MCF 10A (cell line): ENCODE measurements around the gene MERTK. TPM values are rescaled to one million over a fixed set of nuclear protein-coding genes. Genes with fewer than 3 reads are reported as not detected.

Source experiments
- BruUV-seq: library from RNA; stranded (reverse); fragments of 400-500 nt; replicated peaks from 2 replicates; lab custom pipeline; 2021; lab: Mats Ljungman, UMichigan
- CTCF ChIA-PET: fragments of 300-600 bp; sonication (Branson Sonifier 250); formaldehyde crosslinking; extraction: SDS; loops from one replicate; lab custom pipeline; 2021; ENCODE audit warnings: antibody characterized with exemption, inconsistent platforms; lab: Yijun Ruan, JAX
- POLR2A ChIA-PET: fragments of 300-600, 350-650 bp; sonication (Branson Sonifier 250); formaldehyde crosslinking; extraction: SDS; loops from one replicate; lab custom pipeline; 2020; ENCODE audit warnings: antibody characterized with exemption, inconsistent platforms; lab: Yijun Ruan, JAX
- DNase-seq: peaks from one replicate; pipeline ENCODE4 v3.0.0-alpha.2; 2018; ENCODE audit not compliant: unreplicated experiment
- H3K27ac Mint-ChIP-seq: one replicate; pipeline ENCODE4 v1.8.0; 2022; ENCODE audit warnings: mild to moderate bottlenecking, low read depth, mixed read lengths; ENCODE audit not compliant: unreplicated experiment
- H3K27me3 Mint-ChIP-seq: one replicate; pipeline ENCODE4 v1.8.0; 2022; ENCODE audit warnings: mixed read lengths; ENCODE audit not compliant: insufficient read depth, unreplicated experiment
- H3K36me3 Mint-ChIP-seq: one replicate; pipeline ENCODE4 v1.8.0; 2022; ENCODE audit warnings: mild to moderate bottlenecking, moderate library complexity, mixed read lengths; ENCODE audit not compliant: insufficient read depth, unreplicated experiment
- H3K4me1 Mint-ChIP-seq: one replicate; pipeline ENCODE4 v1.8.0; 2022; ENCODE audit warnings: mixed read lengths; ENCODE audit not compliant: insufficient read depth, unreplicated experiment
- H3K4me3 Mint-ChIP-seq: one replicate; pipeline ENCODE4 v1.8.0; 2022; ENCODE audit warnings: mild to moderate bottlenecking, moderate library complexity, mixed read lengths; ENCODE audit not compliant: unreplicated experiment
- H3K9me3 Mint-ChIP-seq: one replicate; pipeline ENCODE4 v1.8.0; 2022; ENCODE audit warnings: mixed read lengths; ENCODE audit not compliant: unreplicated experiment
- CTCF ChIP-seq: fragments of 200-600 bp; IDR thresholded peaks from one replicate; pipeline ENCODE4 v1.8.0; 2022; ENCODE audit warnings: antibody characterized with exemption, mild to moderate bottlenecking; ENCODE audit not compliant: unreplicated experiment
- intact Hi-C: fragments of 100-400 bp; cut with micrococcal nuclease; formaldehyde crosslinking; loops from 2 replicates; pipeline ENCODE4 v1.14.1; 2022
- total RNA-seq: library from RNA; stranded (reverse); gene quantifications from 2 replicates; pipeline ENCODE4 v1.2.3, GENCODE V29; 2022

Gene MERTK
- total RNA-seq, 1 experiment from 2014 or later, result 0.19 TPM

DNA sequence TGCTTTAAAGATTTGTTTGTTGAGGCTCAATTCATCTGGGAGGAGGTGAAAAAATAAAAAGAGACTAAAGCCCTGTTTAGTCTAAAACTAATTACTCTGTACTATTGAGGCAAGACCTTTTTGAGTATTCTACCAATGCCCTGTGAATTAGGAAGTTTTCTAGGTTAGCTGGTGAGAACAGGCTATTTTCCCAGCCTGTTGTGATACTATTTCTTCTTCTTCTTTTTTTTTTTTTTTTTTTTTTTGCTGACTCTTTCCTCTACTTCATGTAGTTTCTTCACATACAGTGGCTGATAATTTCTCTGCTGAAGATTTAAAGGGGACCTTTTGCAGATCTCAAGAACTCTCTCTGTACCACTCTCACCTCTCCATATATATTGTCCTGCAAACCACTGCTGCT is 147.8 kb downstream of the MERTK start:
- ChIA-PET CTCF (interaction anchor here (0.7 to 9.3 kb wide), 4 partner anchors 9 to 156 kb away, joined by 3 to 151 read pairs (median 22); no protein-coding TSS in a partner anchor), POLR2A (interaction anchor here (1.8 kb wide), 1 partner anchor 162 kb away, joined by 5 read pairs; the partner anchor contains the start of gene ANAPC1)
- BruUV-seq, result no TSS peak
- Mint-ChIP-seq H3K9me3 (peaks cover 25% of the 10 kb centered on the region), H3K27me3 (no peaks in the 10 kb centered on the region), H3K27ac (no peak overlapping the region), H3K36me3 (no peaks in the 10 kb centered on the region), H3K4me3 (no peak overlapping the region), H3K4me1 (no peaks in the 10 kb centered on the region)
- intact Hi-C loops, result no loop called here
- no peak for TF ChIP-seq CTCF
- DNase-seq, result no peak

GRCh38 chr2:112047537-112048235 is 149.3 kb downstream of the MERTK start:
- H3K4me3 Mint-ChIP-seq, result no peak overlapping the region
- no peaks in the 10 kb centered on the region for H3K4me1 Mint-ChIP-seq
- DNase-seq, result no peak
- no peak for TF ChIP-seq CTCF
- intact Hi-C loops, result loop anchor here (1.0 kb wide), 1 partner anchor 149 kb away; the partner anchor contains the start of gene MERTK
- H3K9me3 Mint-ChIP-seq, result peaks cover 25% of the 10 kb centered on the region
- H3K27me3 Mint-ChIP-seq, result no peaks in the 10 kb centered on the region
- ChIA-PET CTCF (interaction anchor here (0.6 to 9.3 kb wide), 12 partner anchors 11 to 163 kb away, joined by 3 to 151 read pairs (median 4); no protein-coding TSS in a partner anchor), POLR2A (interaction anchor here (0.6 to 1.8 kb wide), 7 partner anchors 13 to 163 kb away, joined by 3 to 6 read pairs (median 3); partner anchors contain the start of gene ANAPC1)
- no peaks in the 10 kb centered on the region for H3K36me3 Mint-ChIP-seq
- no TSS peak for BruUV-seq
- no peak overlapping the region for H3K27ac Mint-ChIP-seq

DNA sequence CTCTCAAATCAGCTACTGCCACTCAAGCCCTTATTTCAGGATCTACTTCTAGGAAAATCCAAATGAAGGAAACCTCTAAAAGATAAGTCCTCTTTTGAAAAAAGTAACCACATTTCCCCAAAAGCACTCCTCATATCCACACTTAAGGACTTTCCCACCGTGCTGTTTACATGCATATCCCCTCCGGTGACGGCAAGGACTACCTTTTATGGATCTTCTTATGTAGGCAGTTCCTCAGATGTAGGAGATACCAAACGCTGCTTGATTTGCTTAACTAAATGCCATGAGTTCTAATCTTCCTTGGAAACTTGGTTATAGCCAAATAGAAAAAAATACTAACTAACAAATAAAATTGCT is 149.8 kb downstream of the MERTK start:
- ChIA-PET CTCF (interaction anchor here (0.6 to 9.3 kb wide), 10 partner anchors 16 to 158 kb away, joined by 3 to 151 read pairs (median 3); no protein-coding TSS in a partner anchor), POLR2A (interaction anchor here (0.7 to 1.9 kb wide), 3 partner anchors 13 to 164 kb away, joined by 3 to 5 read pairs (median 4); partner anchors contain the start of gene ANAPC1)
- intact Hi-C loops, result loop anchor here (1.0 kb wide), 1 partner anchor 150 kb away; the partner anchor contains the start of gene MERTK
- TF ChIP-seq CTCF, result no peak
- peaks cover 1% of the 10 kb centered on the region for H3K4me1 Mint-ChIP-seq
- no peaks in the 10 kb centered on the region for H3K36me3 Mint-ChIP-seq
- peaks cover 25% of the 10 kb centered on the region for H3K9me3 Mint-ChIP-seq
- H3K27ac Mint-ChIP-seq, result no peak overlapping the region
- no TSS peak for BruUV-seq
- no peak for DNase-seq
- no peak overlapping the region for H3K4me3 Mint-ChIP-seq
- no peaks in the 10 kb centered on the region for H3K27me3 Mint-ChIP-seq

GRCh38 chr2:112048887-112049286 is 150.5 kb downstream of the MERTK start:
- Mint-ChIP-seq H3K4me1 (peaks cover 6% of the 10 kb centered on the region), H3K27me3 (no peaks in the 10 kb centered on the region), H3K36me3 (no peaks in the 10 kb centered on the region), H3K27ac (no peak overlapping the region), H3K9me3 (peaks cover 22% of the 10 kb centered on the region), H3K4me3 (no peak overlapping the region)
- POLR2A ChIA-PET, result interaction anchor here (1.6 to 1.9 kb wide), 2 partner anchors 17 to 164 kb away, joined by 4 to 5 read pairs; partner anchors contain the start of gene ANAPC1
- CTCF ChIA-PET, result interaction anchor here (0.8 to 9.3 kb wide), 7 partner anchors 15 to 165 kb away, joined by 3 to 151 read pairs (median 15); partner anchors contain the start of gene ANAPC1
- intact Hi-C loops, result loop anchor here (1.0 kb wide), 3 partner anchors 148 to 162 kb away; partner anchors contain the start of gene MERTK
- peak; percentile 60 for TF ChIP-seq CTCF
- DNase-seq, result peak; percentile 66
- BruUV-seq, result no TSS peak
